Activated T-cell treated with anti-CD3 and anti-CD28 coated beads, Interleukin-2, amount 50 U/mL, for 72 hours (primary cell): Measurements from ENCODE around the gene SATB1. TPM values are rescaled to one million over a fixed set of nuclear protein-coding genes. Genes with fewer than 3 reads are reported as not detected.

Experiments
- ATAC-seq, 2 donors: fragments of 150-1000 bp; cut with Tn5 transposase; replicated peaks in 1 of 2; 2 replicates each; pipeline ENCODE4 v1.10.0; 2021; ENCODE audit warnings: moderate library complexity in 2 of 2, mild to moderate bottlenecking in 1 of 2
- DNase-seq, 2 donors: peaks; one replicate each; pipeline ENCODE4 v3.0.0; 2021 to 2022; ENCODE audit warnings: mixed read lengths in 1 of 2
- H3K27ac Mint-ChIP-seq: one replicate; pipeline ENCODE4 v1.8.0; 2022; ENCODE audit warnings: mild to moderate bottlenecking, moderate library complexity, mixed read lengths
- H3K27me3 Mint-ChIP-seq: one replicate; pipeline ENCODE4 v1.8.0; 2022; ENCODE audit warnings: low read depth, mixed read lengths
- H3K36me3 Mint-ChIP-seq, 2 donors: one replicate each; pipeline ENCODE4 v1.8.0; 2022; ENCODE audit warnings: mixed read lengths in 2 of 2, mild to moderate bottlenecking in 1 of 2; ENCODE audit not compliant: insufficient read depth in 2 of 2
- H3K4me1 Mint-ChIP-seq: one replicate; pipeline ENCODE4 v1.8.0; 2022; ENCODE audit warnings: low read depth, mixed read lengths
- H3K4me3 Mint-ChIP-seq, 2 donors: one replicate each; pipeline ENCODE4 v1.8.0; 2022; ENCODE audit warnings: mild to moderate bottlenecking in 2 of 2, mixed read lengths in 2 of 2, moderate library complexity in 2 of 2
- H3K9me3 Mint-ChIP-seq, 2 donors: one replicate each; pipeline ENCODE4 v1.8.0; 2022; ENCODE audit warnings: mixed read lengths in 2 of 2
- total RNA-seq, 2 donors: library from RNA; stranded (reverse); gene quantifications; one replicate each; pipeline ENCODE4 v1.2.3, GENCODE V29; 2022

SATB1 gene
- total RNA-seq, 2 donors from 2014 or later = 716 to 962 TPM

GRCh38 chr3:18409266-18409665 is 15.9 kb downstream of the SATB1 start:
- H3K4me1 Mint-ChIP-seq = peaks cover 98% of the 10 kb centered on the region
- peak overlapping the region; percentile 83 for H3K27ac Mint-ChIP-seq
- H3K27me3 Mint-ChIP-seq = no peaks in the 10 kb centered on the region
- H3K36me3 Mint-ChIP-seq = peaks cover 17 to 78% of the 10 kb centered on the region in 2 donors
- ATAC-seq (no peak), DNase-seq (no peak)
- no peaks in the 10 kb centered on the region for H3K9me3 Mint-ChIP-seq
- peak overlapping the region; percentile 71 to 80 for H3K4me3 Mint-ChIP-seq

GRCh38 chr3:18405141-18405540 is 20.0 kb downstream of the SATB1 start:
- H3K9me3 Mint-ChIP-seq = no peaks in the 10 kb centered on the region
- no peaks in the 10 kb centered on the region for H3K27me3 Mint-ChIP-seq
- DNase-seq (no peak), ATAC-seq (peak in 1 of 2 donors; percentile 20)
- peak overlapping the region; percentile 49 to 65 for H3K4me3 Mint-ChIP-seq
- peak overlapping the region; percentile 93 for H3K27ac Mint-ChIP-seq
- H3K4me1 Mint-ChIP-seq = peaks cover 100% of the 10 kb centered on the region
- peaks cover 30 to 86% of the 10 kb centered on the region in 2 donors for H3K36me3 Mint-ChIP-seq

GRCh38 chr3:18403061-18403460 is 22.1 kb downstream of the SATB1 start:
- Mint-ChIP-seq H3K4me1 (peaks cover 100% of the 10 kb centered on the region), H3K4me3 (peak overlapping the region; percentile 57 to 83), H3K27ac (peak overlapping the region; percentile 98), H3K27me3 (no peaks in the 10 kb centered on the region), H3K36me3 (peaks cover 36 to 82% of the 10 kb centered on the region in 2 donors), H3K9me3 (no peaks in the 10 kb centered on the region)
- DNase-seq (no peak), ATAC-seq (no peak)

GRCh38 chr3:18402239-18402799 is 22.8 kb downstream of the SATB1 start:
- peaks cover 33 to 80% of the 10 kb centered on the region in 2 donors for H3K36me3 Mint-ChIP-seq
- peak overlapping the region; percentile 57 to 83 for H3K4me3 Mint-ChIP-seq
- H3K4me1 Mint-ChIP-seq = peaks cover 100% of the 10 kb centered on the region
- H3K27me3 Mint-ChIP-seq = no peaks in the 10 kb centered on the region
- ATAC-seq (peak in 1 of 2 donors; percentile 15), DNase-seq (no peak)
- peak overlapping the region; percentile 98 for H3K27ac Mint-ChIP-seq
- no peaks in the 10 kb centered on the region for H3K9me3 Mint-ChIP-seq

DNA sequence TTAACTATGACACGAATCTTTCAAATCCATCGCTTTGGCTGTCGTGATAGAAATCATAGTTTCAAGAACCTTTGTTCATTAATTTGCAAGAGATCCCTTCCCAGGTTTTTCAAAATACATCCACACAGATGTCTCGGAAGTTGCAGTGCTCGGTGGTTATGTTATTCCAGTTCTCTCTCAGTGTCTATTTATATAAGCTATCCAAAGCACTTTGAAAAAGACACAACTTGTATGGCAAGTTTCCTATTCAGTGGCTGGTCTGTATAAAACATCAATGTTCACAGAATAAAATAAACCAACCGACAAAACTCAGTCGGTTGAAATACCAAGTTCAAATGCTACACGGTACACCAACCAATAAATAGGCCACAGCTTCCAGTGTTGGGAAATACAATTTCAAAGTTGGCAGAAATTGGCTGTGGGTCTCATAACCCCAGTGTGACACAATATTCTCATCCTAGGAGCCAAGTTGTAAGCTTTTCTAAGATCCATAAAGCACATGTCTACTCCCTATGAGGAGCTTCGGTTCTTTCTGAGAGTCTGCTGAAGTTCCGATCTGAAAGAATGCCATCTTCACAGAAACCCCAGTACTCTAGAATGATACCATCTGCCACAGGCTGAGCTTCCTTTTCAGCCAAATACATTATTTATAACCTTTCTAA is 23.7 kb downstream of the SATB1 start:
- Mint-ChIP-seq H3K27me3 (no peaks in the 10 kb centered on the region), H3K9me3 (no peaks in the 10 kb centered on the region), H3K4me1 (peaks cover 100% of the 10 kb centered on the region), H3K4me3 (peak overlapping the region in 1 of 2 donors; percentile 83), H3K36me3 (peaks cover 33 to 83% of the 10 kb centered on the region in 2 donors), H3K27ac (peak overlapping the region; percentile 98)
- ATAC-seq (peak; percentile 0 to 1), DNase-seq (no peak)

DNA sequence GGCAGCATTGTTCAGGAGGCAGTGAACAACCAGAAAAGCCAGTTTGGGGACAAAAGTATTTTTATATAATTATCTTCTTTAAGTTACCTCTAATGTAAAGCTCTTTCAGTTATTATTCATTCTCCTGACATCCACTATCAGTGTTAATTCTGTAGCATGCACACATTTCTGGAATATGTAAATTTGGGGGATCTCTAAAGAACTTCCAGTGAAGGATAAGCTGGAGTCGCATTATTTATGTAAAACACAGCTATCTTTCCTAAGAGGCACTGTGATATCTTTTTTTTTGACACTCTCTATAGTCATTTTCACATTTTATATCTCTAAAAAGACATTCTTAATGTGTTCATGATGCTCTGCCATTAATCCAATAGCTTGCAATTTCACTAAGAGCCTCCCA is 26.7 kb downstream of the SATB1 start:
- no peak for DNase-seq
- no peaks in the 10 kb centered on the region for H3K27me3 Mint-ChIP-seq
- peaks cover 95% of the 10 kb centered on the region for H3K4me1 Mint-ChIP-seq
- H3K4me3 Mint-ChIP-seq = peak overlapping the region; percentile 13 to 78
- H3K36me3 Mint-ChIP-seq = peaks cover 30 to 77% of the 10 kb centered on the region in 2 donors
- peak overlapping the region; percentile 98 for H3K27ac Mint-ChIP-seq
- H3K9me3 Mint-ChIP-seq = no peaks in the 10 kb centered on the region
- no peak for ATAC-seq

- no peak for DNase-seq
- ATAC-seq = no peak
- peak overlapping the region in 1 of 2 donors; percentile 50 for H3K4me3 Mint-ChIP-seq
- peak overlapping the region; percentile 98 for H3K27ac Mint-ChIP-seq
- H3K27me3 Mint-ChIP-seq = no peaks in the 10 kb centered on the region
- H3K36me3 Mint-ChIP-seq = peaks cover 30 to 74% of the 10 kb centered on the region in 2 donors
- H3K9me3 Mint-ChIP-seq = no peaks in the 10 kb centered on the region
- peaks cover 94% of the 10 kb centered on the region for H3K4me1 Mint-ChIP-seq
These were observed 28.7 kb downstream of the SATB1 start for GRCh38 chr3:18396428-18396827.

DNA sequence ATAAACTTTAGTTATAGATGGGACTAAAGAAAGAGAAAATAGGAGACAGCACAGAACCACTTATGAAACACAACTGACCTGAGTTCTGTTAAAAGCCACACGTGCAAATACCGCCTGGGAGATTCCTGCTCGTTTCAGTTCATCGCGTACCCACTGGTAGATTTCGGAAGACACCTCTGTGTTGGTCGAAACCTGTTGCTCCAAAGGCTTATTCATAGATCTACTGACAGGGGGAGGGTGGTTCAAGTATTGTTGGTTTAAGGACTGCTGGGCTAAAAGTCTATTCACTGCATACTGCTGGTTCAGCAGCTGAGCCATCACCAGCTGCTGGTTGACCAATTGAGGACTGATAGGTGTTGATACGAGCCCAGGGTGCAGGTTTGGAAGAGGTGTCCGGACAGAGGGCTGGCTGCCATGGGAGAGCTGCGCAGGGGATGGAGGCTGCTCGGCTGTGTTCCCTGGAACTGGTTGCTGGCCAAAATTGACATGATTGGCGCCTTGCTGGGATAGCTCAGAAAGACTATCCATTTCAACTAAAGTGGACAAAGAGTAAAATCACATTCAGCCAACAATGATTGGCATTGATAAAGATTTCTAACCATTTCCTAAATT is 30.6 kb downstream of the SATB1 start:
- H3K9me3 Mint-ChIP-seq = no peaks in the 10 kb centered on the region
- H3K4me1 Mint-ChIP-seq = peaks cover 89% of the 10 kb centered on the region
- no peak for DNase-seq
- H3K27me3 Mint-ChIP-seq = no peaks in the 10 kb centered on the region
- peak overlapping the region; percentile 33 to 75 for H3K4me3 Mint-ChIP-seq
- H3K27ac Mint-ChIP-seq = peak overlapping the region; percentile 92
- ATAC-seq = peak; percentile 35 to 43
- peaks cover 20 to 69% of the 10 kb centered on the region in 2 donors for H3K36me3 Mint-ChIP-seq

GRCh38 chr3:18393906-18394305 is 31.2 kb downstream of the SATB1 start:
- Mint-ChIP-seq H3K4me1 (peaks cover 88% of the 10 kb centered on the region), H3K27me3 (no peaks in the 10 kb centered on the region), H3K9me3 (no peaks in the 10 kb centered on the region), H3K27ac (peak overlapping the region; percentile 92), H3K36me3 (peaks cover 18 to 67% of the 10 kb centered on the region in 2 donors), H3K4me3 (peak overlapping the region; percentile 33 to 75)
- DNase-seq (no peak), ATAC-seq (peak; percentile 3 to 10)

DNA sequence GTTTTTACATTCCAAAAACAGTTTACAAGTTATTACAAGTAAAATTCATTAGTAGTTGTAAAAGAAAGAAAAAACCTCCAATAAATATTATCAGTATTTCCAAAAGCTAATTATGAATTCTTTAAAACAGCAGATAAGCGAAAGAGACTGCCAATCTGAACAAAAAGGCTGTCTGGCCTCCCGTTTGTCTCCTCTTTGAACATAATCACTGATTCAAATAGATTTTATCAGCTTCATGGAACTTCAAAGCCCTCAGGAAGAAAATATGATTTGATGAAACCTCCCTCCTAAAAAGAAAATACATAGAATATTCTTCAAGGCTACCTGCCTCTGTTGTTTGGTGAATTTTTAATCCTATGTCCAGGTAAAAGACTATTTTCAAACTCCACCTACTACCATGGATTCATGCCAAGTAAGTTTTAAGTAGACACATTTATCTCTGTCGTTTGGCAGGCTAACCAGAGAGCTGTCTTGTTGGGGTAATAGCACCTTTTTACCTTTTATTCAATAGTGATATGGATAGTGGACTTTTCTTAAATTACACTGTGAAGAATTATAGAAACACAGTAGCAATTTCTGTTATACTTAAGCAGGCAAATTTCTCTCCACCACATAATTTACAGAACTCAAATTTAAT is 35.0 kb downstream of the SATB1 start:
- H3K4me1 Mint-ChIP-seq = peaks cover 87% of the 10 kb centered on the region
- H3K4me3 Mint-ChIP-seq = peak overlapping the region; percentile 6 to 75
- DNase-seq (no peak), ATAC-seq (no peak)
- no peaks in the 10 kb centered on the region for H3K9me3 Mint-ChIP-seq
- H3K27ac Mint-ChIP-seq = peak overlapping the region; percentile 97
- no peaks in the 10 kb centered on the region for H3K27me3 Mint-ChIP-seq
- H3K36me3 Mint-ChIP-seq = peaks cover 12 to 70% of the 10 kb centered on the region in 2 donors

DNA sequence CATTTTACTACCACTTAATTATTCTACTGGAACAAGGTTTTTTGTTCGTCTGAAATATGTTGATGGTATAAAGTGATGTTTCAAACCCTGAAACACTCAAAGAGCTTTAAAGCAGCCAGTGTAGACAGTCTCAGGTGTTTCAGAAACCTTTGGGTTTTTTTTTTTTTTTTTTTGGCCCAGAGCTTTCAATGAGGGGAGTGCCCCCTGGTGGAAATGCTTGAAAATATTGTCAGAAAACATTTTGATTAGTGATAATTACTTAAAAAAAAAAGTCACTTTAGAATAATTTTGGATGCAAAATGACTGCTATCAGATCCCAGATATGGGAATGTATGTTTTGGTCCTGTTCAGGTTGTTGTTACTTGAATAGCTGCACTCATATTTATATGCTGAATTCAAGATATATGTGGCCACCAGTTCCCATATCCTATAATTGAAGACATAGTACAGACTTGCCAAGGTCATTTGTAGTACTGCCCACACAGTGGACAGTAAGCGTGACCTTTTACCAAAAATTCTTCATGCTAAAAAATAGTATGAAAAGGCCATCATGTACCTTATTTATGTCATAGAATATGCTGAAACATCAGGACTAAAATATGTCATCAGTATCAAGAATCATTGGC is 35.9 kb downstream of the SATB1 start:
- peak overlapping the region in 1 of 2 donors; percentile 36 for H3K4me3 Mint-ChIP-seq
- H3K27ac Mint-ChIP-seq = peak overlapping the region; percentile 97
- peaks cover 87% of the 10 kb centered on the region for H3K4me1 Mint-ChIP-seq
- no peaks in the 10 kb centered on the region for H3K9me3 Mint-ChIP-seq
- no peaks in the 10 kb centered on the region for H3K27me3 Mint-ChIP-seq
- DNase-seq = no peak
- no peak for ATAC-seq
- H3K36me3 Mint-ChIP-seq = peaks cover 10 to 69% of the 10 kb centered on the region in 2 donors

- H3K4me3 Mint-ChIP-seq = peak overlapping the region in 1 of 2 donors; percentile 7
- H3K27ac Mint-ChIP-seq = peak overlapping the region; percentile 97
- peaks cover 7 to 62% of the 10 kb centered on the region in 2 donors for H3K36me3 Mint-ChIP-seq
- H3K9me3 Mint-ChIP-seq = no peaks in the 10 kb centered on the region
- DNase-seq = no peak
- peaks cover 85% of the 10 kb centered on the region for H3K4me1 Mint-ChIP-seq
- no peak for ATAC-seq
- H3K27me3 Mint-ChIP-seq = no peaks in the 10 kb centered on the region
These were observed 38.8 kb downstream of the SATB1 start for GRCh38 chr3:18386274-18386890.
